Neural cell (in vitro differentiated cells): Measurements from ENCODE around the gene C9orf43. TPM values are rescaled to one million over a fixed set of nuclear protein-coding genes. Genes with fewer than 3 reads are reported as not detected.

Experiments
- H2AFZ ChIP-seq: fragments of 200-600, 300-800 bp; sonication (generic), shearing (Covaris generic); 2 replicates; pipeline ENCODE4 v1.6.0; 2014; ENCODE audit warnings: low read depth, mild to moderate bottlenecking, antibody characterized with exemption, low read length, moderate library complexity
- H3F3A ChIP-seq: fragments of 200-600 bp; shearing (Covaris generic); 2 replicates; pipeline ENCODE4 v1.6.1; 2016; ENCODE audit warnings: mild to moderate bottlenecking, moderate library complexity, mixed read lengths, antibody characterized with exemption, low read length; ENCODE audit not compliant: insufficient read depth, poor library complexity, severe bottlenecking
- H3K27ac ChIP-seq: fragments of 200-600, 300-800 bp; sonication (generic), shearing (Covaris generic); 2 replicates; pipeline ENCODE4 v1.5.1; 2014; ENCODE audit warnings: mild to moderate bottlenecking, low read length, moderate library complexity
- H3K27me3 ChIP-seq: fragments of 300-800, 200-600 bp; sonication (generic), shearing (Covaris generic); 2 replicates; pipeline ENCODE4 v1.6.0; 2014; ENCODE audit warnings: mild to moderate bottlenecking, low read depth, low read length, moderate library complexity; ENCODE audit not compliant: insufficient read depth
- H3K36me3 ChIP-seq: fragments of 300-800, 200-600 bp; sonication (generic), shearing (Covaris generic); 2 replicates; pipeline ENCODE4 v1.5.1; 2014; ENCODE audit warnings: mild to moderate bottlenecking, antibody characterized with exemption, low read length, moderate library complexity; ENCODE audit not compliant: insufficient read depth
- H3K4me2 ChIP-seq: fragments of 300-800, 200-600 bp; sonication (generic), shearing (Covaris generic); 2 replicates; pipeline ENCODE4 v1.6.0; 2014; ENCODE audit warnings: mild to moderate bottlenecking, low read length
- H3K4me3 ChIP-seq: fragments of 300-800, 200-600 bp; sonication (generic), shearing (Covaris generic); 2 replicates; pipeline ENCODE4 v1.5.1; 2014; ENCODE audit warnings: mild to moderate bottlenecking, low read length, moderate library complexity
- H3K79me2 ChIP-seq: fragments of 200-600 bp; shearing (Covaris generic); replicated peaks from 2 replicates; pipeline ENCODE4 v1.6.0; 2014; ENCODE audit warnings: mild to moderate bottlenecking, low read length, moderate library complexity; ENCODE audit not compliant: insufficient read depth
- H3K9ac ChIP-seq: fragments of 300-800, 200-600 bp; sonication (generic), shearing (Covaris generic); 2 replicates; pipeline ENCODE4 v1.6.1; 2016; ENCODE audit warnings: mild to moderate bottlenecking, low read length, mixed read lengths
- H3K9me2 ChIP-seq: fragments of 200-600 bp; shearing (Covaris generic); 2 replicates; pipeline ENCODE4 v1.6.1; 2016; ENCODE audit warnings: mild to moderate bottlenecking, low read length, mixed read lengths; ENCODE audit not compliant: insufficient read depth
- H3K9me3 ChIP-seq: fragments of 200-600, 300-800 bp; sonication (generic), shearing (Covaris generic); 2 replicates; pipeline ENCODE4 v1.6.1; 2016; ENCODE audit warnings: mild to moderate bottlenecking, mixed run types, low read length, moderate library complexity, mixed read lengths
- H4K20me1 ChIP-seq: fragments of 200-600 bp; shearing (Covaris generic); 2 replicates; pipeline ENCODE4 v1.6.1; 2016; ENCODE audit warnings: mild to moderate bottlenecking, mixed run types; ENCODE audit not compliant: insufficient read depth
- CTCF ChIP-seq: fragments of 450-650 bp; IDR thresholded peaks from 2 replicates; pipeline ENCODE4 v1.5.1; 2014; ENCODE audit warnings: antibody characterized with exemption, mild to moderate bottlenecking, moderate library complexity; ENCODE audit not compliant: poor library complexity, severe bottlenecking
- EP300 ChIP-seq: fragments of 450-650 bp; conservative IDR thresholded peaks from 2 replicates; pipeline ENCODE4 v1.6.1; 2014; ENCODE audit warnings: antibody characterized with exemption, mild to moderate bottlenecking, moderate library complexity; ENCODE audit not compliant: poor library complexity, severe bottlenecking
- EZH2 ChIP-seq: fragments of 200-600, 300-800 bp; shearing (Covaris generic), sonication (generic); IDR thresholded peaks from 2 replicates; pipeline ENCODE4 v1.6.1; 2014; ENCODE audit warnings: antibody characterized with exemption, low read length, borderline replicate concordance, mild to moderate bottlenecking; ENCODE audit not compliant: insufficient read depth, poor library complexity, severe bottlenecking
- MXI1 ChIP-seq: fragments of 450-650 bp; conservative IDR thresholded peaks from 2 replicates; pipeline ENCODE4 v1.6.1; 2014; ENCODE audit warnings: antibody characterized with exemption, mild to moderate bottlenecking; ENCODE audit not compliant: poor library complexity, severe bottlenecking
- POLR2AphosphoS5 ChIP-seq: IDR thresholded peaks from 2 replicates; pipeline ENCODE4 v1.6.1; 2012
- RAD21 ChIP-seq: fragments of 450-650 bp; conservative IDR thresholded peaks from 2 replicates; pipeline ENCODE4 v1.6.1; 2014; ENCODE audit warnings: antibody characterized with exemption, mild to moderate bottlenecking, moderate library complexity
- REST ChIP-seq: IDR thresholded peaks from 2 replicates; pipeline ENCODE4 v1.6.1; 2012; ENCODE audit warnings: borderline replicate concordance
- SMC3 ChIP-seq: fragments of 450-650 bp; conservative IDR thresholded peaks from 2 replicates; pipeline ENCODE4 v1.6.1; 2014; ENCODE audit warnings: antibody characterized with exemption, mild to moderate bottlenecking, moderate library complexity; ENCODE audit not compliant: poor library complexity
- TAF1 ChIP-seq: IDR thresholded peaks from 2 replicates; pipeline ENCODE4 v1.6.1; 2012; ENCODE audit warnings: low read depth
- polyA plus RNA-seq: library from polyadenylated mRNA; depleted of rRNA; stranded (reverse); fragments of >200 nt; gene quantifications from 2 replicates; pipeline ENCODE4 v1.2.3, GENCODE V29; 2014

C9orf43 gene
- polyA plus RNA-seq, 1 donor from 2014 or later: 0.33 TPM

- TF ChIP-seq EZH2: no peak
- TF ChIP-seq RAD21: no peak
- no peak for TF ChIP-seq CTCF
- no peak for TF ChIP-seq REST
- no peak for TF ChIP-seq TAF1
- TF ChIP-seq MXI1: no peak
- H3K27ac ChIP-seq: no peak overlapping the region
Measured at GRCh38 chr9:113477058-113477457, 66.5 kb downstream of the C9orf43 start.

DNA sequence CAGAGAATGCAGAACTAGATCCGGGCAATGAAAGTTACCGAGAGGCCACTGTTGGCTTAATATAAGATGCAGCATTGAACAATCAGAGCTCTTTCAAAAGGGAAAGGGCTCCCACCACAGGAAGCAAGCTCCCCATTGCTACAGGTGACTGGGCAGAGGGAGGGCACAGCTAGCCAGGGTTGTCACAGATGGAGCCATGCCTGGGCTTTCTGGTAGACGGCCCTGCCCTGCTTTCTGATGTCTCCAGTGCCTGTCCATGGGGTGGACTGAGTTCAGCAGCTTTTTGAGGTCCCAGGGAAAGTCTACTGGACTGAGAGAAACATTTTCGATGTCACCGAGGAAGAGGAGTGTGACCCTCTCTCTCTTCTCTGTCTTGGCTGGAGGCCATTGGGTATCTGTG, 67.1 kb downstream of the C9orf43 start:
- H3K27me3 ChIP-seq: no peaks in the 10 kb centered on the region
- no peaks in the 10 kb centered on the region for H3K9me2 ChIP-seq
- H3K9me3 ChIP-seq: no peaks in the 10 kb centered on the region
- no peaks in the 10 kb centered on the region for H3K79me2 ChIP-seq
- H3K4me2 ChIP-seq: no peak overlapping the region
- no peaks in the 10 kb centered on the region for H3F3A ChIP-seq
- H3K27ac ChIP-seq: no peak overlapping the region
- H2AFZ ChIP-seq: no peak overlapping the region
- H4K20me1 ChIP-seq: no peaks in the 10 kb centered on the region
- no peak overlapping the region for H3K9ac ChIP-seq
- no peak overlapping the region for H3K4me3 ChIP-seq
- H3K36me3 ChIP-seq: no peaks in the 10 kb centered on the region
- TF ChIP-seq CTCF (no peak), SMC3 (no peak), REST (no peak), EP300 (no peak), TAF1 (no peak), MXI1 (no peak), POLR2AphosphoS5 (no peak), RAD21 (no peak), EZH2 (no peak)

More at GRCh38 chr9:113477058-113477457, 66.5 kb downstream of the C9orf43 start:
- H3K9me2 ChIP-seq: no peaks in the 10 kb centered on the region
- no peak overlapping the region for H3K4me3 ChIP-seq
- H3K9me3 ChIP-seq: no peaks in the 10 kb centered on the region
- no peaks in the 10 kb centered on the region for H3K79me2 ChIP-seq
- no peaks in the 10 kb centered on the region for H3F3A ChIP-seq
- H3K9ac ChIP-seq: no peak overlapping the region
- no peak overlapping the region for H3K4me2 ChIP-seq
- H2AFZ ChIP-seq: no peak overlapping the region
- no peaks in the 10 kb centered on the region for H4K20me1 ChIP-seq
- no peaks in the 10 kb centered on the region for H3K36me3 ChIP-seq
- H3K27me3 ChIP-seq: no peaks in the 10 kb centered on the region
